ENCODE measurements around the gene ACE2. TPM values are rescaled to one million over a fixed set of nuclear protein-coding genes. Genes with fewer than 3 reads are reported as not detected.
A peak's percentile ranks its signal among the peaks of the same experiment; 100 is the strongest.

The ACE2 gene
- polyA plus RNA-seq, 3 donors, result not detected

- intact Hi-C loops (cut with micrococcal nuclease), result no loop called here
- over 99% methylated on average over 20 of the region's 27 CpGs for WGBS (ENCODE audit: insufficient coverage)
- no peaks in the 10 kb centered on the region for H3K36me3 Mint-ChIP-seq
Measured at GRCh38 chrX:15646543-15646942, 45.8 kb upstream of the ACE2 start.

GRCh38 chrX:15646031-15646430 is 45.3 kb upstream of the ACE2 start:
- Histone ChIP-seq H3K79me2 (ENCODE audit: insufficient read depth, low read length) (no peaks in the 10 kb centered on the region), H3K4me1 (ENCODE audit: control insufficient read depth in 1 of 2, insufficient read depth in 2 of 2, low read length in 2 of 2) (no peaks in the 10 kb centered on the region), H3K4me2 (replicated peaks; ENCODE audit: extremely low read depth, low read length, poor library complexity, severe bottlenecking) (no peak overlapping the region), H3K4me3 (replicated peaks in 1 of 3; ENCODE audit: low read depth in 2 of 3, low read length in 3 of 3) (no peak overlapping the region), H3K27ac (ENCODE audit: low read depth in 1 of 2, low read length in 2 of 2) (no peak overlapping the region), H3K9me3 (replicated peaks in 1 of 2; ENCODE audit: control insufficient read depth in 1 of 2, insufficient read depth in 1 of 2, low read length in 2 of 2) (no peaks in the 10 kb centered on the region), H3K9ac (ENCODE audit: insufficient read depth, low read length, poor library complexity, severe bottlenecking) (no peak overlapping the region), H3K27me3 (ENCODE audit: control insufficient read depth in 2 of 2, insufficient read depth in 2 of 2, low read length in 2 of 2) (peaks cover 0 to 61% of the 10 kb centered on the region in 2 donors), H4K20me1 (ENCODE audit: insufficient read depth, low read length) (no peaks in the 10 kb centered on the region), H2AFZ (ENCODE audit: insufficient read depth, low read depth, low read length, poor library complexity, severe bottlenecking) (no peak overlapping the region), H3K36me3 (replicated peaks in 1 of 2; ENCODE audit: control insufficient read depth in 1 of 2, insufficient read depth in 2 of 2, low read length in 2 of 2) (no peaks in the 10 kb centered on the region)
- 89% methylated on average over 12 of the region's 15 CpGs for WGBS (ENCODE audit: insufficient coverage)
- Mint-ChIP-seq H3K4me3 (no peak overlapping the region), H3K9me3 (peaks cover 0 to 6% (median 0%) of the 10 kb centered on the region in 7 donors), H3K27me3 (ENCODE audit: low read depth in 3 of 3) (peaks cover 0 to 30% (median 0%) of the 10 kb centered on the region in 3 donors), H3K36me3 (no peaks in the 10 kb centered on the region), H3K27ac (no peak overlapping the region), H3K4me1 (no peaks in the 10 kb centered on the region)
- intact Hi-C loops (cut with micrococcal nuclease), result no loop called here
- no peak for DNase-seq
- no peak for TF ChIP-seq CTCF (IDR thresholded peaks at IDR 0.05)

More at GRCh38 chrX:15646543-15646942, 45.8 kb upstream of the ACE2 start:
- Mint-ChIP-seq H3K4me1 (peaks cover under 1% of the 10 kb centered on the region), H3K27me3 (ENCODE audit: low read depth in 3 of 3) (peaks cover 0 to 28% (median 0%) of the 10 kb centered on the region in 3 donors), H3K4me3 (no peak overlapping the region), H3K27ac (peak overlapping the region in 1 of 7 donors; percentile 59), H3K9me3 (peaks cover 0 to 6% (median 0%) of the 10 kb centered on the region in 7 donors)
- Histone ChIP-seq H4K20me1 (ENCODE audit: insufficient read depth, low read length) (no peaks in the 10 kb centered on the region), H3K27me3 (ENCODE audit: control insufficient read depth in 2 of 2, insufficient read depth in 2 of 2, low read length in 2 of 2) (peaks cover 0 to 60% of the 10 kb centered on the region in 2 donors), H3K4me3 (replicated peaks in 1 of 3; ENCODE audit: low read depth in 2 of 3, low read length in 3 of 3) (no peak overlapping the region), H3K4me2 (replicated peaks; ENCODE audit: extremely low read depth, low read length, poor library complexity, severe bottlenecking) (no peak overlapping the region), H3K9me3 (replicated peaks in 1 of 2; ENCODE audit: control insufficient read depth in 1 of 2, insufficient read depth in 1 of 2, low read length in 2 of 2) (no peaks in the 10 kb centered on the region), H3K27ac (ENCODE audit: low read depth in 1 of 2, low read length in 2 of 2) (no peak overlapping the region), H3K9ac (ENCODE audit: insufficient read depth, low read length, poor library complexity, severe bottlenecking) (no peak overlapping the region), H2AFZ (ENCODE audit: insufficient read depth, low read depth, low read length, poor library complexity, severe bottlenecking) (no peak overlapping the region), H3K79me2 (ENCODE audit: insufficient read depth, low read length) (no peaks in the 10 kb centered on the region), H3K4me1 (ENCODE audit: control insufficient read depth in 1 of 2, insufficient read depth in 2 of 2, low read length in 2 of 2) (no peaks in the 10 kb centered on the region), H3K36me3 (replicated peaks in 1 of 2; ENCODE audit: control insufficient read depth in 1 of 2, insufficient read depth in 2 of 2, low read length in 2 of 2) (no peaks in the 10 kb centered on the region)
- no peak for TF ChIP-seq CTCF (IDR thresholded peaks at IDR 0.05)
- no peak for DNase-seq
